GM18499 (cell line): Measurements from ENCODE around the gene RGS6.

Experiments
- ATAC-seq: cut with Tn5 transposase; IDR thresholded peaks from one replicate; pipeline ENCODE4 v1.9.1; 2021; ENCODE audit warnings: moderate number of reproducible peaks; ENCODE audit not compliant: insufficient read depth, unreplicated experiment

The RGS6 gene

GRCh38 chr14:72535485-72535884 lies 603.3 kb downstream of the RGS6 start:
- no peak for ATAC-seq

DNA sequence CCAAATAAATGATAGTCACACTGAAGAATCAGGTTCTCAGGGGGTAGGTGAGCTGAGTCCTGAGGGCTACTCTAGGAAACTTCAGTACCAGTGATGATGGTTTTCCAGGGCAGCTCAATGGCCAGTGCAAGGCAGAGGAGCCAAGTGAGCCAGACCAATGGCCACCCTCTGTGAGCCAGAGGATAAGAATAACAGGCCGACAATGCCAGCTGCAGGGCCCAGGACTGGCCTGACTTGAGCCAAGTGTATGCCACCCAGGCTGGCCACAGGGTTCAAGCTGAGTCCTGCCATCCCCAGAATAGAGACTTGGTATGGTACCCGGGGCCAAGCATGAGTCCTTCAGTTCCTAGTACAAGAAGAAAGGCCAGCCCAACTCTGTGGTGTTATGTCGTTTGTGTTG lies 606.2 kb downstream of the RGS6 start:
- ATAC-seq = no peak

- ATAC-seq = no peak
These were observed 607.6 kb downstream of the RGS6 start for GRCh38 chr14:72539661-72540315.

DNA sequence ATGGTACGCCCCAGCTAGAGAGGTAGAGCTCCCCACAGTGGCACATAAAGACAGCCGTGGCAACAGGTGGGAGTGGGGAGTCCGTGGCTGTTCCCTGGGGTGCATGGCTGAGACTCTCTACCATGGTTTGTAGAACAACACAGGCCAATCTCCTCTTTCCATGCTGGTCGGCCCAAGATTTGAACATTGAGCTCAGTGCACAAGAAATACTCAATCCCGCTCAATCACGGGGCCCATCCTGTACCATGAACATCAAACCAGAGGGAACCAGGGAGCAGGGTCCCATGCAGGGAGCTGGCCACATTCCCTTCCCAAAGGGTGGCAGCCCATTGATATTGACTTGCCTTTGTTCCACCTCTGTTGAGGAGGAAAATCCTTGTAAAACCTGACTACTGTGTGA lies 608.6 kb downstream of the RGS6 start:
- no peak for ATAC-seq

- no peak for ATAC-seq
These were observed 609.3 kb downstream of the RGS6 start for GRCh38 chr14:72541546-72541945.

DNA sequence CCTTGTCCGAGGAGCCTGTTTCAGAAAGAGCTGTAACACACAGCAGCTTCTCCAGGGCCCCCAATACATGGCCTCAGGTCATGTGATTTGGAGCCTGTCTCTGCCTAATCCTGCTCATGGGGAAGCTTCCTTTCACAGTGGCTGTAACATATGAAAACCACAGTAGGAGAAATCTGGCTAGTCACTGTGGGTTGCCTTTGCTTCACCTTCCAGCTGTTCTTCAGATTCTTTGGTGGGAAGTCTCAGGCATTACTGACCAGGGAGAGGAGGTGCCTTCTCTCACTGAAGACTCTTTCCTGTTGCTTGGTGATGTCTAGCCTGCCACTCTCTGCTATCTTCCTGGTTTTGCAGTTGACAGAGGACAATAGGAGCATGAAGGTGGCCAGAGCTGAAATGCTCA lies 611.1 kb downstream of the RGS6 start:
- no peak for ATAC-seq

DNA sequence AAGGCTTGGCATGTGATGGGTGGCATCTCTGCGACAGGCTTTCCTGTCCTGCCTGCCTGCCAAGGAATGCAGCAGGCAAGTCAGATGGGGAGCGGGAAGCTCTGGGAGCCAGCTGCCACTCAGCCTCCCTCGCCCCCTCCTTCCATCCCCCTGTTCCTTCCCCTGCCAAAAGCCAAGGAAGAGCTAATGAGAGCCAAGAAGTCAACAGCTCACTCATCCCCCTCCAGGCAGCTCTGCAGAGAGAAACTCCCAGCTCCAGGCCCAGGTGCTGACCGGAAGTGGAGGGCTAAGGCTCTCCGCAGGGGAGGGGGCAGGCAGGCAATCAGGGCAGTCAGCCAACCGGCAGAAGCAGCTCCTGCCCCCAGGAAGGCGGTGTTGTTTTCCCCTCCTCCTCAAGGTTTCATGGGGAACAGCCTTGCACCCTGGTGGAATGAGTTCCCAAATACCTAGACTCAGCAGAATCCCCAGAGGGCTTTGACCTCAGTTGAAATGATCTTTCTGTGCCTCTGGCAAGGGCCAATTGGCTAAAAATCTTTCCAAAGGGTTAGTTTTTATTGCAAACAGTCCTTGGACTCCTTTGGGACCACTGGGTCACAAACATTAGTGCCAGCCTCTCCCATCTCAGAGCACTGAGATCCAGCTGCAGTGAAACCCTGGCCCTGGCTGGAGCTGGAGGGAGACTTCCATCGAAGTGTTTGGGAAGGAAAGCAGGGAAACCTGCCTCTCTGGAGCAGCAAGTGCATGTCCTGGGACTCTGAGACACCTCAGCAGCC lies 612.6 kb downstream of the RGS6 start:
- no peak for ATAC-seq

DNA sequence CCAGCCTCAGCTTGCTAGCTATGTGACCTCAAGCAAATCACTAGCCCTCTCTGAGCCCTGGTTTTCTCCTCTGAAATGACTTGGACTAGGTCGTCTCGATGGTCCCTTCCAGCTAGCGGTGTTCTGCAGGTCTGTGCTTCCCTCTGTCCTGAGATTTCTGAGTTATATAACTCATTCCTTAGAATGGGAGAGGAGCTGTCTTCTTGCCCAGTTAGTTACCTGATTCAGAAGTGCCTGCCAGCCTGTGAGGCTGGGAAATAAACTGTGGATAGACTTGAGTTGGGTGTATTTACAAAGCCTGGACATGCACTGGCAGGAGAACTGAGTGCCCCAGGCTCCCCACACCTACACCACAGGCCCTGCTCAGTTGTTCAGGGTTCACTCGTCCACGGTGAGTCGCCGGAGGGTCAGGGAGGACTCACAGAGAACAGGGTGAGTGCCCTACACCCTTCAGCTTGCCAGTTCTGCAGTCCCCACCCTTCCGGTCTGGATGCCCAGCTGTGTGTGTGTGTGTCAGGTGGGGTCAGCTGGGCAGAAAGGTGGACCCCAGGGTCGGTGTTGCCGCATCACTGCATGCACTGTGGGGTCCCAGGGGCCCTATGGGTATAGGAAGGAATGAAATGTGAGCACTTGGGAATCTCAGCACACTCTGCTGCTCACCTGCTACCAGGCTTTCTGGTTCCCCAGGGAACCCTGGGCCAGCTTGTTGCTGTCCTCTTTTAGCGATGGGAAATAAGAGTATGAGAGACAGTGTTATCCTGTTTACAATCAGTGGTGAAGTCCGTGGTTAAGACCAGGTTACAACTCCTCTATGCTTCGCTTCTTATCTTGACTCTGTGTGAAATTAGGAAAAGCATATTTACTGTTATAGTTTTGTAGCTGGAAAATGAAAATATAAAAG lies 613.4 kb downstream of the RGS6 start:
- no peak for ATAC-seq

DNA sequence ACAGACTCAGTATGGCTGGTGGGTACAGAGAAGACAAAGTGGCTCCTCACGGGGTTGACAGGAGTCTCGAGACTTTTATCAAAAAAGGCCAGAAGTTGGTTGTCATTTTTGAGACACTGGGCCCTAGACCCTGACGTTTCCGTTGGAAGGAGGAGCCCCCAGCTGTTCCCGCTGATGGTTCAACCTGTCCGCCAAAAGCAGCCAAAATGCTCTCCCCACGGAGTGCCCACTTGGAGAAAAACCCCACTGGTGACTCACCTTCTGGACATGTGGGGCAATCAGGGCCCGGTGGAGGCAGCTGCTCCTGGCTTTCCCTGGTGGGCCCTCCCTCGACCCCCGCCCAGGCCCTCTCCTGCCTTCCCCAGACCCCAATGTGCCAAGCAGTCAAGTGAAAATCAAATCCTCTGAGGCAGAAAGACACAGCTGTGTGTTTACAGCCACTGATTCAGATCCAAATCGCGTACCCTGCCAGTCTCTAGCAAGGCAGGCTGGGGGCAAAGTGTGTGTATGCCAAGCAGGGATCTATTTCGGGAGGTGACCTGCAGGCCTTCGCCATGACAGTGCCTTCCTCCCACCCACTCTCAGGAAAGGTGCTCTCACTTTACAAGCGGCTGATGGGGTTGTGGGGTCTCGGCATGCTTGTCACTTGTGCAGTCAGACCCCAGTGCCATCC lies 614.3 kb downstream of the RGS6 start:
- no peak for ATAC-seq

DNA sequence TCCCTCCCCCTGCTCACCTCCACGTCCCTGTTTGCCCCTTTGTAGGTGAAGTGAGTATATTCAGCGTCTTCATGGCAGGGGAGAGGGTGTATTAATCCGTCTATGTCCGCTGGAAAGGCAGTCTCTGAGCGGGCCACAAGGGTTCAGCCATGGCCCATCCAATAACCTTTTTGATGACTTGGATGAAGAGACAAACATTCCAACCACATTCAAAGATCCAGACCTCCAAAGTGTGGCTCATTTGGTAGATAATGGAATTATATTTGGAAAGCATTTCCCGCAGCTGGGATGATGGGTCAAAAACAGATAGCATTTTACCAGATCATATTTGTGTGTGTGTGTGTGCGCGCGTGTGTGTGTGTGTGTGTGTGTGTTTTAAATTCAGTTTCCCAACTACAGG lies 615.8 kb downstream of the RGS6 start:
- ATAC-seq = no peak

- ATAC-seq = no peak
These were observed 616.8 kb downstream of the RGS6 start for GRCh38 chr14:72549026-72549425.

DNA sequence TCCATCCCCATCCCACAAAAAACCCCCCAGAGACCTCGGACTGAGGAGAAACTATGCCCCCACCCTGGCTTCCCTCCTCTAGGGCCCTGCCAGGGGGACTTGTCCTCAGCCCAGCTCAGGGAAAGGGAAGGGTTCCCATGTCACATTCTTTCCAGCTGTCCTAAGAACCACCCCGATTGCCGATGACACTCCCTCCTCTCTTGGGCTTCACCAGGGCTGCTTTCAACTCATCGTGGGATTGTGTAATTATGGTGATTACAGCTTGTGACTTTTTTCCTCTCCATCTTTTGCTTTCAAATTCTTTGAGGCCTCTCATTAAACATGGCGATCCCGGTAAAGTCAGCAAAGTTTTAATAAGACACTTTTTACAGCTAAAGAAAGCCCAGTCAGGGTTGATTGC lies 617.6 kb downstream of the RGS6 start:
- ATAC-seq = no peak

DNA sequence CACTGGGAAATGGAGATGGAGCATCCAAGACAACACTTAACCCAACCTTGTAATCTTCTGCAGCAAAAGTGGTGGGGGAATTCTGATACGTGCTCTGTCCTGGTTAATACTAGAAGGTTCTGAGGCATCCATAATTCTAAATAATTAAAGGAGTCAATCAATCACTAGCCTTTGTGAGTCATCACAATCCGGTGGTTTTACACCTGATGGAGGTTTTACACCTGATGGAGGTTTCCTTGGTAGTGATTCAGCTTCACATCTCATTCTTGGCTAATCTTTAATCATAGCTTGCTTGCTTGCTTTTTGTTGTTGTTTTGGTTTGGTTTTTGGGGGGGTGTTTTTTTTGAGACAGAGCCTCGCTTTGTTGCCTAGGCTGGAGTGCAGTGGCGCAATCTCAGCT lies 618.3 kb downstream of the RGS6 start:
- ATAC-seq = no peak

GRCh38 chr14:72552236-72552635 lies 620.0 kb downstream of the RGS6 start:
- ATAC-seq = no peak

GRCh38 chr14:72553161-72553560 lies 620.9 kb downstream of the RGS6 start:
- ATAC-seq = no peak

- ATAC-seq = no peak
These were observed 621.4 kb downstream of the RGS6 start for GRCh38 chr14:72553656-72554055.

DNA sequence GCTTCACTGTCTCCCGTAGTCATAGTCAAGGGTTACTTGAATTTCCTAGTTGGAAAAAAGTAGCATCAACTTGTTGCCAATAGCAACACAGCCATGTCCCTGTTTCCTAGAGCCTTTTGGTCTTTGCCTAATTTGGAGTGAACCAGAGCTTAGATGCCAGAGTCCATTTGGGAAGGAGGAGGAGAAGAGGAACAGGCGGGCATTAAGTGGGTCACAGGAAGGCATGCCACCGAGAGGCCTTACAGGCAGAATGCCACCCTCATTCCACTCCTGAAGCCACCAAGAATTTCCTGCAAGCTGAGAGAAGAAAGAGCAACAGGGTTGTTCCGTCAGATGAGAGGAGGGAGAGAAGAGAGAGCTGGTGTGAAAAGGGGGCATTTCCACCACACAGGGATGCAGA lies 622.2 kb downstream of the RGS6 start:
- no peak for ATAC-seq

- no peak for ATAC-seq
These were observed 622.9 kb downstream of the RGS6 start for GRCh38 chr14:72554994-72555608.

DNA sequence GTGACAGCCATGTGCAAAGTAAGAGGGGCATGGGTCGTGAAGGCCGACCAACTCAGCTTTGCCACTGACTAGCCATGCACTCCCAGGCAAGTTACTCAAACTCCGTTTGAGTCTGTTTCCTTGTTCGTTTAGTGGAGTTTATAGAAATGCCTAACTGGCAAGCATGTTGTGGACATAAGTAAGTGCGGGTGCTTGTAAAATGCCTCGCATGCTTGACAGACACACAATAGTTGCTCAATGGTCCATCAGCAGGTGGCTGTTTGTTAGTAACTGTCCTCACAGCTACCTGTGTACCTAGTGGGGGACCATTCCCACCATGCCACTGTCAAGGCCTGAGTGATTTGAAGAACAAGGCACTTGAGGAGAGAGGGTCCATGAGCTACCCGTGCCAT lies 623.4 kb downstream of the RGS6 start:
- no peak for ATAC-seq

DNA sequence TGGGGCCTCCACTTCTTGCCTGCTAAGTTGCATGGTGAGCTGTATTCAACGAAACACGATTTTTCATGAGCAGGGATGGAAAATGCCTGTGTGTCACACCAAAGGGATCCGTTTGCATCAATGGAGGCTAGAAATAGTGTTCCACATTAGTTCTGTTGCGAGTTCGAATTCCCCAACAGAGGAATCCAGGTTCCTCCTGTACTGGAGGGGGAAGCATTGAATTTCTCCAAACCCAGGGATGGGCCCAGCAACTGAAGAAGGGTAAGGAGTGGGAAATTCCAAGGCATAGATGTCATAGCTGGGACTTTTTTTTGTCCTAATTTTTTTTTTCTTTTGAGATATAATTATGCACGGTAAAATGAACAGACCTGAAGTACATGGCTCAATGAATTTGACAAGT lies 625.4 kb downstream of the RGS6 start:
- ATAC-seq = no peak
